DMS79 treated with DMSO at 0.1 percent for 48 hours (cell line): Measurements from ENCODE around the gene PRDM1.

ENCODE experiments used
- DNase-seq: peaks from one replicate; lab custom pipeline; 2025; lab: John Stamatoyannopoulos, UW

PRDM1 gene

GRCh38 chr6:106116125-106116832 lies 30.1 kb downstream of the PRDM1 start:
- no peak for DNase-seq

DNA sequence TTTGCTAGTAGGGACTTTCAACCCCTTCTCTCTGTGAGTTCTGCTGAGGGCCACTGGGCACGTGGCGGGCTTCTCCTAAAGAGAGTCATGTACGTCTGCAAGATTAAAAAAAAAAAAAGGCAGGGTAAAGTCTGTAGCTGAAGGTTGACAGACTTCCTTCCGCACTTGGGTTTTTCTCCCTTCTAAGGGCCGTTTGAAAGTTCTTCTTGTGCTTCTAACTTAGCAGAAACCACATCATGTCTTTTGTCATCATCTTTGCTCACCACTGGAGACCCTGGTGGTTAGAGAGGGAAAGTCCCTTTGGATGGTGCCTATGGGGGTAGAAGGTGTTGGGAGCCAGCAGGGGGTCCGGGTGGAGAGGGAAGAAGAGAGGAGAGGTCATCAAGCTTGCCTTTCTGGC lies 31.4 kb downstream of the PRDM1 start:
- DNase-seq = no peak

GRCh38 chr6:106118835-106119431 lies 32.8 kb downstream of the PRDM1 start:
- no peak for DNase-seq

DNA sequence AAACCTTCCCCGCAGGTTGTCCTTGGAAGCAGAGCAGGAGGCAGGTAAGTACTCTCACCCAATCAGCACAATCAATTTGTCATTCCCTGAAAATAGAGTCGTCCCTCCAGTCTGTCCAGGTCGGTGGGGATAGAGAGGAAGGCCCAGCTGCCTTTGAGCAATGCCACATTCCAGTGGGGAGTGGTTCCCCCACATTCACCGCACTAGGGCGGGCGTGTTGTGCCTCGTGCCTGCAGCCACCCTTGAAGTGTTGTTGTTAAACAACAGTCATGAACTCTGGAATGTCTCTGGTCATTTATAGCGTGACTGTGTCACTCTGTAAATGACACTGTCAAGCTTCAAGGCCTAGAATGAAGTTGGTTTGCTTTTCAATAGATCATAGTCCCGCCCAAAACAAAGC lies 33.4 kb downstream of the PRDM1 start:
- DNase-seq = no peak

DNA sequence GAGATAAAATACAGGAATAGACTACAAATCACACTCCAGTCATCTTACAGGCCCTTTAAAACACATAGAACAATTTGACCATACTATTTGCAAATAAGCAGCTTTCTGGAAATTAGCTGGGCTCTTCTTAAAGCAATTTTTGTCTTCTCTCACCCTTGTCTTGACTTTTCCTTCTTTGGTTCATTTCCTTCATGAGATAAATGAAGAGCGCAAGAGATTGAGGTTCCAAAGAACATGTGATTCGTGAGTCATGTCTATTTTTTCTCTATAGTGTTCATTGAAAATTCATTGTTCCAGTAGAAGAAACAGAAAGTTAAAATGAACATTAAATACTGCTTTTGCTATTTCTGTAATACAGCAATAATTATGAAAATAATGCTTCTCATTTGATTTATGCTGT lies 33.9 kb downstream of the PRDM1 start:
- DNase-seq = no peak

GRCh38 chr6:106120406-106120805 lies 34.3 kb downstream of the PRDM1 start:
- DNase-seq = no peak

DNA sequence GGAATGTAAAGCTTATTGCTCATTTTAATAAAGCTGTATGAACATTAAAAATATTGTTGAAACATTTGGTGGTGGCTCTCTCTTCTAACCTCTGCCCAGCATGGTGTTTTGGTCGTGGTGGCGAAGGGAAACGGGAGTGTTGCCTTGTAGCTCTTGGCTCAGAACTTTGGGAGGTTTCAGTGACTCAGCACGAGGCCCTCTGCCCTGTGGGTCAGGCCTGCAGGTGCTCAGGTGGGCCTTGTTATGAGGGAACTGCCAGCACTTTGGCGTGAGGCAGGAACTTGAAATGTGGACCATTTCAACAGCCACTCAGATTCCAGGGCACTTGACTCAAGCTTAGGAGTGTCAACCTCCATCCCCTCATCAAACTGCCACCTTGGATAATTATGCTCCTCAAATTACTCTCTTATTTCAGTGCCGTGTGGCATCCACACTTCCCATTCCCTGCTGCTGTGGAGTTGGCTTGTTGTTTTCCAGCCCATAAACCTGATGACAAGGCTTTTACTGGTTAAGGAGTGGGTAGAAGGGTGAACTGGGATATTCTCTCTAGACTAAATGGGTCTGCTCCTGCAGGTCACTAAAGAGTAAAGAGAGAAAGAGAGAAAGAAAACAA lies 36.3 kb downstream of the PRDM1 start:
- DNase-seq = peak; percentile 19

- DNase-seq = no peak
Observed at GRCh38 chr6:106122938-106123656, 37.0 kb downstream of the PRDM1 start.

GRCh38 chr6:106124015-106124414 lies 37.9 kb downstream of the PRDM1 start:
- no peak for DNase-seq

DNA sequence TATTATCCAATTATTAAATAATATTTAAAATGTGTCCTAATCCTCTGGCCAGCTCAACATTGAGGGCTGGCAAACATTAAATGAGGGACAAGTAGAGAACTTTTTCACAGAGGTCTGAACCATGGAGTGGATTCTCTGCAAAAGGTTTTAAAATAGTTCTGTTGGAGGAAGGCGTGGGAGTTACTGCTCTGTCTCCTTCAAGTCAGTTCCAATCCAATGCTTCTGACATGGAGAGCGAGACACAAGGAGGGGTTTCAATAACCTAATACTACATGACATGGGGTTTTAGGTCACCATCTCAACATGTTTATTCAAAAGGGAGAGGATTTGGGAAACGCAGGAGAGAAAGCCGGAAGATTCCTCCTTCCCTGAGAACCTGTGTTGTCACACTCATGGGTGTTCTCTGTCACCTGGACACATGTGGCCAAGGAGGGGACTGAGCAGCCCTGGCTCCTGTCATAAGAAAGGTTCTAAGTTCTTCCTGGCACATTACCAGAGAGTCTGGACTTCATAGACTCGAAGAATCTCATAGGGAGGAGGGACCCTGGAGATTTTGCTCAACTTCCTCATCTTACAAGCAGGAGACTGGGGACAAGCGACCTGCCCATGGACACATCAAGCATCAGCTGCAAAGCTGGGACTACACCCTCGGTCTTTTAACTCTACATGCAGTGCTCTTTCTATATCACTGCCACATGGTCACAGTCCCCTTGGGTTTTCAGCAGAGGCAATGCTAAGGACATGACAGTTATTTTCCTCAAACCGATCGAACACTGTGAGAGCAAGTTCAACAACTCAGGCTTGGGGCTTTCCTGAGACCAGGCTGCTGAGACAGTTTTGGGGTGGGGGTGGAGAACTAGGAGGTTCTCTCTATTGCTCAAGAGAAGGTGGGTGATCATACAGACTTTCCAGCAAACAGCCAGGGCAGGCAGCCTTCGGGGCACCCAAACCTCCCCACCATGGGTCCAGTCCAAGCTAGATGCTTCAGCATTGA lies 38.6 kb downstream of the PRDM1 start:
- DNase-seq = no peak

DNA sequence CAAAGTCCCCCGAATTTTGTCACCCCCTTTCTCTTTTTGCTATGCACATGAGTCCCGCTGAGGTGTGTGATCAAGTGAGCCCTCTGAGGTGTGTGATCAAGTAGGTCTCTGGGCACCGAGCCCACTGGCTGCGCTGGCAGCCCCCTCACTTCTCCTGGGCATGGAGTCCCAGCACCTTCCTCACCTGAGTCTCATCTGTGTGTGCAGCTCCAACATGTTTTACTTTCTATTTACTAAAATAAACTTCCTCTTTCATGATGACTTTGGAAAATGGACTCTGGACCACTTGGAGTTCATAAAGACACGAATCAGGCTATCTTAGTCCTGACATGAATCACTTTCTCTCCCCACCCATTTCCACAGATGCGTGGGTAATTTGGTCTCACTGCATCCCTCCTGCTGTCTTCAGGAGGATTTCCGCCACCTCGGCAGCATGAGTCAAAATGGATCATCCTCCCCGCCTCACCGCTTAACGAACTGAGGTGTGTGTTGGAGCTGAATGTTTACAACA lies 39.8 kb downstream of the PRDM1 start:
- DNase-seq = no peak

GRCh38 chr6:106126482-106126881 lies 40.3 kb downstream of the PRDM1 start:
- no peak for DNase-seq

DNA sequence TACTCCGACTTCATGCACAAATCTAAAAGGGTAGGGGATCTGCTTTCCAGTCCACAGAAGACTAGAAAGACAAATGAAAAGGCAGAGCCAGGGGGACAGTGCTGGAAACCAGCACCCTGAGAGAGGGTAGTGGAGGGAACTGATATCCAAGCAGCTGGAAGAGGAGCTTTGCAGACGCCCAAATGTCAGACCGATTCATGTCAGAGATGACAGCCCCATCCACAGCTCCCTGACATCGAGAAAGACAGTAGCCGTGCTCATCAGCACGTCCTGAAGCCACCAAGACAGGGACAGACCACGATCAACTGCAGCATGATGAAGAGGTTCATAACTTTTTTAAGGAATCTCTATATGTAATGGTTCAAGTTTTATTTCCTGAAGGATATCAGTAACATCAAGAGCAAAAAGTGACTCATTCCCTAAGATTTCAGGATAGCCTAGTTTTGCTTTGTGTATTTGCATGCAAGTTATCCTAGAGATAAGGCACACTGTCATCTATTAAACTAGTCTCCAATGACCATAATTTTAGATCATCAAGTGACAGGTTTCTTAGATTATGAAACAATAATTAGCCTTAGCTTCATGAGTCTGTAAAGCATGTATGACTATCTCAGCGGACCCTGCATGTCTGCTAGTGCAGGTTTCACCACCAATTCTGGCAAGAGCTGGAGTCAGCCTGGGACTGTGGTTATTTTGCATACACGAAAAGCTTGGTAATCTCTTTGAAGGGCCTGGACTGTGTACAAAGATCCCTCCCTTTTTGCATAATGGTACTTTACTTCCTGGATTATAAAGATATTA lies 43.0 kb downstream of the PRDM1 start:
- DNase-seq = no peak

GRCh38 chr6:106132153-106132698 lies 46.1 kb downstream of the PRDM1 start:
- no peak for DNase-seq

- DNase-seq = no peak
Observed at GRCh38 chr6:106133040-106133439, 46.9 kb downstream of the PRDM1 start.

DNA sequence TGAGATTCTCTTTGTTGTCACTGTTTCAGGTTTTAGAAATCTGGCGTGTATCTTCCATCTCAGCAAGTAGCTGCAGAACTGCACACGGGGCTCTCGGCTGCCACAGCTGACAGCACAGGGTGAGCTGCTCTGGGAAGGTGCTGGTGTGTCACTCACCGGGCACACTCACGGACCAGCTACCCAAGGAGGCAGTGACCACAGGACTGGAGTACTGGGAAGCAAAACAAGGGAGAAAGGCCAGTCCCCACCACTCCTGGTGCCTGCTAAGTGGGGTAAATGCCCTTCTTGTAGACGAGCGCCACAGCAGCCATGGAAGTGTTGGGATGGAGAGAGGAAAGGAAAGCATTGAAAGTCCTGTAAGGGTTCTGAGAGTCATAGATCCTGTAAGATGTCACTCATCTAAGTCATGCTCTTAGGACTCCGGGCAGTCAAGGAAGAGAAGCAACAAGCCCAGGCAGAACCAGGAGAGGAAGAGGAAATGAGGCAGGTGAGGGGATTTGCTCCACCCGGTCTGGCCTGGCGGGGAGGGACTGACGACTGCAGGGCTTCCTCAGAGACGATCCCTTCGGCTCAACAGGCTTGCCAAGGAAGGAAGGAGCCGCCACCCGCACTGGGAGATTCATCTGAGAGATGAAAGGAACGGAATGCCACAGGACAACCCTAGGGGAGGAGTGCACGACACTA lies 48.1 kb downstream of the PRDM1 start:
- no peak for DNase-seq

DNA sequence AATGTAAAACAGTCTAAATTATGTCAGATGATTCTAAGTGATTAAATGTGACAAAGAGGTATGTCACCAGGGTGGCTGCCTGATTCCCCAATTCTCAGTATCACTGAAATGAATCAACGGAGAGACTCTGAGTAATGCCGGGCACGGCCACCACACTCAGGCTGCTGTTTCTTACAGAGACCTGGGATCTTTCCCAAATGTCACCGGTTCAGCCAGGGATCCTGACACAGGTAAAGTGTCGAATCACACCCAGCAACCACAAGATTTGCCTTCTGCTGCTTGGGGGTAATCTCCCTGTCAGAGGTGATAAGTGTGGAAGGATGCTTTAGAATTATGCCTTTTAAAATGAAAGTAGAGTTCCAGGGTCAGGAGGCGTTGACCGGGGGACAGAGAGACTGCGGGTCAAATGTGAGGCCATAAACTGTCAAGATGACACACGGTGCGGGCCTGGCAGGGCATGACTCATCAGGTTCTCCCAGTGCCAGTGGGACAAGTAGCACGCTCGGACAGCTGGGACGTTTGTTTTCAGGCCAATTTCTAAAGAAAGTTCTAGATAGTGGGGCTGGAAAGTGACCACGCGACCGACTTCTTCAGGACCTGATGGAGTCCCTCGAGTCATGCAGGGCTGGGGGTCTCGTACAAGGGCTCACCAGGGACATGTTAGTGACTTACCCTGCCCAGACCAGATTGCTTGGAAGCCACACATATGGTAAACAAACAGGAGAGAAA lies 48.9 kb downstream of the PRDM1 start:
- no peak for DNase-seq

GRCh38 chr6:106135911-106136571 lies 49.9 kb downstream of the PRDM1 start:
- no peak for DNase-seq
